CD14-positive monocyte (primary cell): Measurements from ENCODE around the gene APP. TPM values are rescaled to one million over a fixed set of nuclear protein-coding genes. Genes with fewer than 3 reads are reported as not detected.

Source experiments
- DNase-seq, 3 donors: peaks; one replicate each; pipeline ENCODE4 v3.0.0-alpha.2; 2011 to 2022
- H2AFZ ChIP-seq: 2 replicates; pipeline ENCODE4 v1.6.0; 2012; ENCODE audit warnings: mild to moderate bottlenecking, low read depth, low read length, inconsistent platforms; ENCODE audit not compliant: insufficient read depth, poor library complexity, severe bottlenecking
- H3K27ac ChIP-seq, 2 donors: 1 replicate in 1 of 2; 2 replicates in 1 of 2; pipeline ENCODE4 v1.5.1; 2012 to 2013; ENCODE audit warnings: low read length in 2 of 2, control low read depth in 1 of 2, inconsistent platforms in 1 of 2, low read depth in 1 of 2, mild to moderate bottlenecking in 1 of 2
- H3K27me3 ChIP-seq, 2 donors: one replicate each; pipeline versions ENCODE4 v1.6.0 to v1.6.1; 2011 to 2013; ENCODE audit warnings: low read length in 2 of 2; ENCODE audit not compliant: control insufficient read depth in 2 of 2, insufficient read depth in 2 of 2
- H3K36me3 ChIP-seq, 2 donors: replicated peaks in 1 of 2; 1 replicate in 1 of 2; 2 replicates in 1 of 2; pipeline versions ENCODE4 v1.5.1 to v1.6.1; 2012 to 2013; ENCODE audit warnings: low read length in 2 of 2, control low read depth in 1 of 2, inconsistent platforms in 1 of 2, mild to moderate bottlenecking in 1 of 2; ENCODE audit not compliant: insufficient read depth in 2 of 2, control insufficient read depth in 1 of 2
- H3K4me1 ChIP-seq, 2 donors: 1 replicate in 1 of 2; 2 replicates in 1 of 2; pipeline versions ENCODE4 v1.5.1 to v1.6.1; 2012 to 2013; ENCODE audit warnings: low read length in 2 of 2, control low read depth in 1 of 2, inconsistent platforms in 1 of 2, mild to moderate bottlenecking in 1 of 2, moderate library complexity in 1 of 2; ENCODE audit not compliant: insufficient read depth in 2 of 2, control insufficient read depth in 1 of 2
- H3K4me2 ChIP-seq: replicated peaks from 2 replicates; pipeline ENCODE3; 2012; ENCODE audit warnings: low read length, moderate library complexity, mild to moderate bottlenecking; ENCODE audit not compliant: poor library complexity, severe bottlenecking; ENCODE audit errors: extremely low read depth
- H3K4me3 ChIP-seq, 3 experiments: fragments of 200-600 bp in 1 of 3; sonication (generic) in 1 of 3; replicated peaks in 1 of 3; 1 replicate in 2 of 3; 2 replicates in 1 of 3; pipeline ENCODE4 v1.5.1; 2011 to 2013; ENCODE audit warnings: low read length in 3 of 3, mild to moderate bottlenecking in 3 of 3, control low read depth in 2 of 3, low read depth in 2 of 3, inconsistent platforms in 1 of 3, moderate library complexity in 1 of 3
- H3K79me2 ChIP-seq: 2 replicates; pipeline ENCODE4 v1.6.0; 2012; ENCODE audit warnings: mild to moderate bottlenecking, control low read depth, inconsistent platforms, low read length, moderate library complexity; ENCODE audit not compliant: insufficient read depth
- H3K9ac ChIP-seq: 2 replicates; pipeline ENCODE4 v1.6.0; 2017; ENCODE audit warnings: low read length, mild to moderate bottlenecking; ENCODE audit not compliant: insufficient read depth, poor library complexity, severe bottlenecking
- H3K9me3 ChIP-seq, 2 donors: replicated peaks in 1 of 2; 1 replicate in 1 of 2; 2 replicates in 1 of 2; pipeline versions ENCODE4 v1.5.1 to v1.6.1; 2012 to 2013; ENCODE audit warnings: low read length in 2 of 2, control low read depth in 1 of 2; ENCODE audit not compliant: control insufficient read depth in 1 of 2, insufficient read depth in 1 of 2
- H4K20me1 ChIP-seq: 2 replicates; pipeline ENCODE4 v1.6.0; 2012; ENCODE audit warnings: mild to moderate bottlenecking, low read length, control low read depth, moderate library complexity; ENCODE audit not compliant: insufficient read depth
- H3K27ac Mint-ChIP-seq, 7 donors: one replicate each; pipeline ENCODE4 v1.8.0; 2020; ENCODE audit warnings: mild to moderate bottlenecking in 7 of 7, mixed read lengths in 7 of 7, moderate library complexity in 6 of 7, inconsistent platforms in 2 of 7
- H3K27me3 Mint-ChIP-seq, 3 donors: one replicate each; pipeline ENCODE4 v1.8.0; 2021 to 2022; ENCODE audit warnings: low read depth in 3 of 3, mild to moderate bottlenecking in 3 of 3, mixed read lengths in 3 of 3, moderate library complexity in 3 of 3, inconsistent platforms in 1 of 3
- H3K36me3 Mint-ChIP-seq, 2 donors: one replicate each; pipeline ENCODE4 v1.8.0; 2020; ENCODE audit warnings: mixed read lengths in 2 of 2, inconsistent platforms in 1 of 2, mild to moderate bottlenecking in 1 of 2
- H3K4me1 Mint-ChIP-seq: one replicate; pipeline ENCODE4 v1.8.0; 2020; ENCODE audit warnings: mild to moderate bottlenecking, mixed read lengths
- H3K4me3 Mint-ChIP-seq, 2 donors: one replicate each; pipeline ENCODE4 v1.8.0; 2020; ENCODE audit warnings: mild to moderate bottlenecking in 2 of 2, mixed read lengths in 2 of 2, moderate library complexity in 1 of 2
- H3K9me3 Mint-ChIP-seq, 7 donors: one replicate each; pipeline ENCODE4 v1.8.0; 2020 to 2022; ENCODE audit warnings: mixed read lengths in 7 of 7, mild to moderate bottlenecking in 6 of 7, moderate library complexity in 6 of 7, inconsistent platforms in 2 of 7
- WGBS: methylation state at CpG from one replicate; pipeline ENCODE4 v1.1.5; 2013; ENCODE audit warnings: missing lambda C conversion rate; ENCODE audit not compliant: insufficient coverage; 5-methylcytosine and 5-hydroxymethylcytosine counted together
- intact Hi-C, 2 donors: fragments of 100-400 bp; cut with micrococcal nuclease; formaldehyde crosslinking; loops; one replicate each; pipeline versions ENCODE4 v1.15.0 to v1.15.1; 2023
- polyA plus RNA-seq, 3 donors: library from polyadenylated mRNA; depleted of rRNA in 1 of 3; unstranded in 2 of 3; stranded (reverse) in 1 of 3; fragments of 300-500 nt in 2 of 3; fragments of >200 nt in 1 of 3; fragmentation: Illumina TruSeq in 2 of 3; gene quantifications; 1 replicate in 2 of 3; 2 replicates in 1 of 3; pipeline ENCODE4 v1.2.3, GENCODE V29; 2012 to 2021
- TF ChIP-seq, protein P1 (sequence below): fragments of 200-600 bp; IDR thresholded peaks from one replicate; pipeline ENCODE4 v1.8.0; 2022; ENCODE audit warnings: antibody characterized with exemption, mild to moderate bottlenecking

The APP gene
- polyA plus RNA-seq, 3 donors: 28.0 to 118 (median 35.1) TPM

- H3K9ac ChIP-seq: no peak overlapping the region
- peak overlapping the region in 1 of 7 donors; percentile 26 for H3K27ac Mint-ChIP-seq
These were observed 51.5 kb downstream of the APP start for GRCh38 chr21:26118938-26119540.

DNA sequence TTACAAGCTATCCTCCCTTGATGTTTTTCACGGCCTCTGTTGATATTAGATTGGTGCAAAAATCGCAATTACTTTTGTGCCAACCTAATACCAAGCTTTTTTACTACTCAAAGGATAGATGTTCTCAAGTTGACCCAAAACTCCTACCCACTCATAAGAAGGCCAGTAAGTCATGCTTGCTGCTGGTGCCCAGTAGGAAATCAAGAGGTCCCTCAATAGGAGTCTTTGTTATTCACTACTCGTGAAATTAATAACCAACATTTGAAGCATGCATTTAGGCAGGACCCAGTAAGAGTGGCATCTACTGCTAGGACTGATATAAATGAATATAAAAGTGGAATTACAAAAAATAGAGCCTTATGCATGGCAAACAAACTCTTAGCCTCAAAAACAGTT is 52.6 kb downstream of the APP start:
- Histone ChIP-seq H2AFZ (no peak overlapping the region), H3K9ac (no peak overlapping the region), H3K27me3 (no peaks in the 10 kb centered on the region), H3K79me2 (peaks cover 44% of the 10 kb centered on the region), H3K4me3 (no peak overlapping the region), H3K4me1 (peaks cover 26 to 29% of the 10 kb centered on the region in 2 donors), H3K27ac (peak overlapping the region in 1 of 2 donors; percentile 44), H3K4me2 (no peak overlapping the region), H4K20me1 (peaks cover 12% of the 10 kb centered on the region), H3K9me3 (no peaks in the 10 kb centered on the region), H3K36me3 (no peaks in the 10 kb centered on the region)
- Mint-ChIP-seq H3K4me1 (peaks cover 39% of the 10 kb centered on the region), H3K4me3 (no peak overlapping the region), H3K27ac (peak overlapping the region in 1 of 7 donors; percentile 37), H3K27me3 (no peaks in the 10 kb centered on the region), H3K36me3 (no peaks in the 10 kb centered on the region), H3K9me3 (no peaks in the 10 kb centered on the region)
- no peak for DNase-seq
- 100% methylated on average over 1 of the region's 3 CpGs for WGBS
- intact Hi-C loops: no loop called here
- TF ChIP-seq, protein P1, sequence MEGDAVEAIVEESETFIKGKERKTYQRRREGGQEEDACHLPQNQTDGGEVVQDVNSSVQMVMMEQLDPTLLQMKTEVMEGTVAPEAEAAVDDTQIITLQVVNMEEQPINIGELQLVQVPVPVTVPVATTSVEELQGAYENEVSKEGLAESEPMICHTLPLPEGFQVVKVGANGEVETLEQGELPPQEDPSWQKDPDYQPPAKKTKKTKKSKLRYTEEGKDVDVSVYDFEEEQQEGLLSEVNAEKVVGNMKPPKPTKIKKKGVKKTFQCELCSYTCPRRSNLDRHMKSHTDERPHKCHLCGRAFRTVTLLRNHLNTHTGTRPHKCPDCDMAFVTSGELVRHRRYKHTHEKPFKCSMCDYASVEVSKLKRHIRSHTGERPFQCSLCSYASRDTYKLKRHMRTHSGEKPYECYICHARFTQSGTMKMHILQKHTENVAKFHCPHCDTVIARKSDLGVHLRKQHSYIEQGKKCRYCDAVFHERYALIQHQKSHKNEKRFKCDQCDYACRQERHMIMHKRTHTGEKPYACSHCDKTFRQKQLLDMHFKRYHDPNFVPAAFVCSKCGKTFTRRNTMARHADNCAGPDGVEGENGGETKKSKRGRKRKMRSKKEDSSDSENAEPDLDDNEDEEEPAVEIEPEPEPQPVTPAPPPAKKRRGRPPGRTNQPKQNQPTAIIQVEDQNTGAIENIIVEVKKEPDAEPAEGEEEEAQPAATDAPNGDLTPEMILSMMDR: no peak

More at GRCh38 chr21:26118938-26119540, 51.5 kb downstream of the APP start:
- Histone ChIP-seq H3K4me3 (no peak overlapping the region), H3K4me1 (peaks cover 26 to 29% of the 10 kb centered on the region in 2 donors), H3K9me3 (no peaks in the 10 kb centered on the region), H3K27ac (peak overlapping the region in 1 of 2 donors; percentile 17), H3K27me3 (no peaks in the 10 kb centered on the region), H3K4me2 (no peak overlapping the region), H3K79me2 (peaks cover 40% of the 10 kb centered on the region), H3K36me3 (no peaks in the 10 kb centered on the region), H2AFZ (no peak overlapping the region), H4K20me1 (peaks cover 6% of the 10 kb centered on the region)
- TF ChIP-seq, protein P1: no peak
- no peak overlapping the region for H3K4me3 Mint-ChIP-seq
- H3K4me1 Mint-ChIP-seq: peaks cover 39% of the 10 kb centered on the region
- intact Hi-C loops: no loop called here
- DNase-seq: no peak
- H3K27me3 Mint-ChIP-seq: no peaks in the 10 kb centered on the region
- 100% methylated on average over 1 of the region's 2 CpGs for WGBS
- H3K9me3 Mint-ChIP-seq: no peaks in the 10 kb centered on the region
- H3K36me3 Mint-ChIP-seq: no peaks in the 10 kb centered on the region
